ENCODE results near the gene SSX4.
A peak's percentile ranks its signal among the peaks of the same experiment; 100 is the strongest.
"Not testable (repeated sequence)": the region's sequence is repeated elsewhere in the genome, so short reads cannot be mapped to it uniquely, and the experiment has no call there.

SSX4 gene, protein sequence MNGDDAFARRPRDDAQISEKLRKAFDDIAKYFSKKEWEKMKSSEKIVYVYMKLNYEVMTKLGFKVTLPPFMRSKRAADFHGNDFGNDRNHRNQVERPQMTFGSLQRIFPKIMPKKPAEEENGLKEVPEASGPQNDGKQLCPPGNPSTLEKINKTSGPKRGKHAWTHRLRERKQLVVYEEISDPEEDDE

DNA sequence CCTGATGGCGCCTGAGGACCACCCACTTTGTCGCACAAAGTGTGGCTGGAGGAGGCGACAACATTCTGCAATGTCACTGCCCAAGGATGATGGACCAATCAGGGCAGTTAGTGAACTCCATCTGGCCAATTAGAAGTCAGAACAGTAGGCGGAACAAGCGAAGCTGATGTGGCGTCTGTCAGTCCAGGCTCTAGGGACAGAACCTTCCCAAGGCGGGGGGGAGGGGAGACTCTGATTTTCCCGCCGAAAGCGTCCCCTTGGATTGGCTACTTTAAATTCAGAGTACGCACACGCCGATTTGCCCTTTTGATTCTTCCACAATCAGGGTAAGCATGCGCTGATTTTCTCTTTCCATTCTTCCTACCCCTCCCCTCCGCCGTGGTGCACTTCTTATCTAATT is at the start of gene SSX4:
TSS of gene SSX4 (plus strand) at position 301 of the 400 bp plus-strand sequence. CDS start 515 bp downstream, outside the sequence.
- not testable (repeated sequence) for H3K36me3 Mint-ChIP-seq; H3K9me3 Mint-ChIP-seq; DNase-seq; H3K4me1 Mint-ChIP-seq; H3K27me3 Mint-ChIP-seq; H3K27ac Mint-ChIP-seq; H3K4me3 Mint-ChIP-seq; ATAC-seq (replicated peaks)

DNA sequence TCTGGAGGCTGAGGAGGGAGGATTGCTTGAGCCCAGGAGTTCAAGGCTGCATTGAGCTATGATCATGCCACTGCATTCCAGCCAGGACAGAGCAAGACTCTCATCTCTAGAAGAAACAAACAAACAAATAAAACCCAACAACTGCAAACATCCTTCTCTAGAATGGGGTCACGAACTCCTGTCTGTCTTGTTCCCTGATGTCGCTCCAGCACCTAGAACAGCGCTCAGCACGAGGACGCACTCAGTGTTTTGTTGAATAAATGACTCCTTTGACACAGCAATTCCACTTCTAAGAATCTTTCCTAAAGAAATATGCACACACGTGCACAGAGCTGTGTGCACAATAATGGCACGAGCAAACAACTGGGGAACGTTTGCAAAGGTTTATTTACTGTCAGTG is 37.3 kb upstream of the SSX4 start:
- H3K4me1 Mint-ChIP-seq; H3K9me3 Mint-ChIP-seq; ATAC-seq (replicated peaks); H3K27ac Mint-ChIP-seq; H3K27me3 Mint-ChIP-seq; H3K4me3 Mint-ChIP-seq; H3K36me3 Mint-ChIP-seq; DNase-seq: not testable (repeated sequence)

DNA sequence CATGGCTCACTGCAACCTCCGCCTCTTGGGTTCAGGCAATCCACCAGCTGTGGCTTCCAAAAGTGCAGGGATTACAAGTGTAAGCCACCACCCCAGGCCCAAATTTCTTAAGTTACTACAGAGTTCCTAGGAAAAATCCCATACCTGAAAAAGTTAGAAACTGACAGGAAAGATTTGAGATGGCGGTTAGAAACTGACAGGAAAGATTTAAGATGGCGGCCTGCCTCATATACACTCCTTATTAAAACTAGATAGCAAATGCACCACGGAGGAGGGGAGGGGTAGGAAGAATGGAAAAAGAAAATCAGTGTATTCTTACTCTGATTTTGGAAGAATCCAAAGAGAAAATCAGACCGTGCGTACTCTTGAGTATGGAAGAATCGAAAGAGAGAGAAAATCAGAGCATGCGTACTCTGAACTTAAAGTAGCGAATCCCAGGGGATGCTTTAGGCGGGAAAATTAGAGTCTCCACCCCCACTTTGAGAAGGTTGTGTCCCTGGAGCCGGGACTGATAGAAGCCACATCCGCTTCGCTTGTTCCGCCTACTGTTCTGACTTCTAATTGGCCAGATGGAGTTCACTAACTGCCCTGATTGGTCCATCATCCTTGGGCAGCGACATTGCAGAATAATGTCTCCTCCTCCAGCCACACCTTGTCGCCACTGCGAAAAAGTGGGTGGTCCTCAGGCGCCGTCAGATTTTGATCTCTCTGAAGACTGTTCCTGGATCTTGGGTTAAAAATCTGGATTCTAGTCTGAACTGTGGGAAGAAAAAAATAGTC is 26.8 kb upstream of the SSX4 start, which contains the start of gene SSX3:
TSS of gene SSX3 (minus strand) at position 389 of the 780 bp plus-strand sequence. CDS start 1,454 bp downstream, outside the sequence.
- ATAC-seq (replicated peaks); H3K27me3 Mint-ChIP-seq; H3K4me1 Mint-ChIP-seq; H3K36me3 Mint-ChIP-seq; H3K27ac Mint-ChIP-seq; H3K4me3 Mint-ChIP-seq; H3K9me3 Mint-ChIP-seq; DNase-seq: not testable (repeated sequence)

DNA sequence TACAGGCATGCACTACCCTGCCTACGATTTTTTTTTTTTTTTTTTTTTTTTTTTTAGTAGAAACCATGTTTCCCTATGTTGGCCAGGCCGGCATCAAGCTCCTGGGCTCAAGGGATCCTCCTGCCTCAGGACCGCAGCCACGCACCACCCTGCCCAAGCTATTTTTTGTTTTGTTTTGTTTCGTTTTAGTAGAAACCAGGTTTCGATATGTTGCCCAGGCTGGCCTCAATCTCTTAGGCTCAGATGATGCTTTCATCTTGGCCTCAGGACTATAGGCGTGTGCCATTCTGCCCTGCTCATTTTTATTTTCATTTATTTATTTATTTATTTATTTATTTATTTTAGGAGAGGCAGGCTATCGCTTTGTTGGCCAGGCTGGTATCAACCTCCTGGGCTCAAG is 25.7 kb upstream of the SSX4 start:
- no peak for ATAC-seq (replicated peaks)
- no peak overlapping the region for H3K4me3 Mint-ChIP-seq
- peaks cover 0 to 4% of the 10 kb centered on the region in 2 donors for H3K27me3 Mint-ChIP-seq
- H3K4me1 Mint-ChIP-seq, result no peaks in the 10 kb centered on the region
- no peak overlapping the region for H3K27ac Mint-ChIP-seq
- H3K36me3 Mint-ChIP-seq, result no peaks in the 10 kb centered on the region
- H3K9me3 Mint-ChIP-seq, result no peaks in the 10 kb centered on the region
- no peak for DNase-seq

DNA sequence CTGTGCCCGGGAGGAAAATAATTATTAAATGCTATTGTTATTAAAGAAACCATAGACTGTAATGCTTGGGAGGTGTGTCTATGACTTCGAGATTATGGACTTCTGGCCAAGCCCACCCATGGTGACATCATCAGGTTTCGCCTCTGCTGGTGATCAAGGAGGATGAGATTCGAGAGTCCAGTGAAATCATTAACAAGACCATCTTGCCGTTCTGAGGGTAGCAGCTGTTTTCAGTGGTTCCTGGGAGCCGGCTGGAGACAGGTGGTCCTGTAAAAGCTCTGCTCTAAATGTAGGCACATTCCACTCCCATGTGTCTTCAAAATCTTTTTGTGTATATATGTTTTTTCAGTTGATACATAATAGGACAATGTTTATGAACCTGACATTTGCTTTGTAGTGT is 24.1 kb upstream of the SSX4 start:
- not testable (repeated sequence) for ATAC-seq (replicated peaks); H3K27ac Mint-ChIP-seq; H3K27me3 Mint-ChIP-seq; H3K4me3 Mint-ChIP-seq; H3K9me3 Mint-ChIP-seq; DNase-seq; H3K4me1 Mint-ChIP-seq; H3K36me3 Mint-ChIP-seq

DNA sequence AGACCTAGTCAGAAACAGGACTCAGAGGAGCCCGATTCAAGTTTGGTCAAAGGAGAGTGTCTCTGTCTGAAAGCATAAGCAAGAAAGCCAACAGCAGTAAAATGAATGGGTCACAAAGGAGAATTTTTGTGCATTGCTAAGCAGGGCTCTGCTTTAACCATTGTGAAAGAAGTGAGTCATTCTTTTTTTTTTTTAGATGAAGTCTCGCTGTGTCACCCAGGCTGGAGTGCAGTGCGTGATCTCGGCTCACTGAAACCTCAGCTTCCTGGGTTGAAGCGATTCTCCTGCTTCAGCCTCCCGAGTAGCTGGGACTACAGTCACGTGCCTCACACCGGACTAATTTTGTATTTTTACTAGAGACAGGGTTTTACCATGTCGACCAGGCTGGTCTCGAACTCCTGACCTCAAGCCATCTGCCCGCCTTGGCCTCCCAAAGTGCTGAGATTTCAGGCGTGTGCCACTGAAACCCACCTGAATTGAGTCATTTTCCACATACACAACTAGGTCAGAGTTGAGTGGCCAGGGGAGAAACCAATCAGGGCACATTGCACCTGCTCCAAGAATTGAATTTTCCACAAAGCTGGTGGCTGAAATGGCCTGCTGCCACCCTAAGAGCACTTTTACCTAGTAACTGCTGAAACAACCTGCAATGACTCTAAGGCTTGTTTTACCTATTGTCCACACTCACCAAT is 15.5 kb upstream of the SSX4 start:
- H3K4me3 Mint-ChIP-seq, H3K27me3 Mint-ChIP-seq, H3K27ac Mint-ChIP-seq, H3K4me1 Mint-ChIP-seq, H3K36me3 Mint-ChIP-seq, DNase-seq, H3K9me3 Mint-ChIP-seq: not testable (repeated sequence)
- peak in 1 of 2 donors; percentile 53 for ATAC-seq (replicated peaks)

DNA sequence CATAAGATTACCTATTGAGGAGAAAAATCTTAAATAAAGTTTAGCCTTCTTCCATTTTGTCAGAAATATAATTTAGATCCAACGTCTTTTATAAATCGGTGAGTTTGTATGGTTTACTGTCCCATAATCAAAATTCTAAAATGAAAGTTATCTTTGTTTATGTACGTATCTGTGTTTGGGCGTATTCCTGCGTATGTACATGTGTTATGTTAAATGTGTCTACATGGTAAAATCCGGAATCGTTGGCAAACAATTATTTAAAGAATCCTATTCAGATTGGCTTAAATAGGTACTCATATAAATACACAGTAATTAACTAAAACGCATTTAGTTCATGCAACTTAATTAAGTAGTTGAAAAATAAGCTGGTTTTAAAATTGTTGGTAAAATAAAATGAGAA is 12.9 kb upstream of the SSX4 start:
- ATAC-seq (replicated peaks), result not testable (repeated sequence)

DNA sequence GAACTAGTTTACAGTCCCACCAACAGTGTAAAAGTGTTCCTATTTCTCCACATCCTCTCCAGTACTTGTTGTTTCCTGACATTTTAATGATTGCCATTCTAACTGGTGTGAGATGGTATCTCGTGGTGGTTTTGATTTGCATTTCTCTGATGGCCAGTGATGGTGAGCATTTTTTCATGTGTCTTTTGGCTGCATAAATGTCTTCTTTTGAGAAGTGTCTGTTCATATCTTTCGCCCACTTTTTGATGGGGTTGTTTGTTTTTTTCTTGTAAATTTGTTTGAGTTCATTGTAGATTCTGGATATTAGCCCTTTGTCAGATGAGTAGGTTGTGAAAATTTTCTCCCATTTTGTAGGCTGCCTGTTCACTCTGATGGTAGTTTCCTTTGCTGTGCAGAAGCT is 13.6 kb downstream of the SSX4 start:
- DNase-seq; ATAC-seq (replicated peaks); H3K27ac Mint-ChIP-seq; H3K9me3 Mint-ChIP-seq; H3K4me3 Mint-ChIP-seq; H3K4me1 Mint-ChIP-seq; H3K27me3 Mint-ChIP-seq; H3K36me3 Mint-ChIP-seq: not testable (repeated sequence)

More for the DNA sequence above, 12.9 kb upstream of the SSX4 start:
- H3K4me3 Mint-ChIP-seq, H3K27me3 Mint-ChIP-seq, H3K4me1 Mint-ChIP-seq, H3K9me3 Mint-ChIP-seq, H3K27ac Mint-ChIP-seq, DNase-seq, H3K36me3 Mint-ChIP-seq: not testable (repeated sequence)

DNA sequence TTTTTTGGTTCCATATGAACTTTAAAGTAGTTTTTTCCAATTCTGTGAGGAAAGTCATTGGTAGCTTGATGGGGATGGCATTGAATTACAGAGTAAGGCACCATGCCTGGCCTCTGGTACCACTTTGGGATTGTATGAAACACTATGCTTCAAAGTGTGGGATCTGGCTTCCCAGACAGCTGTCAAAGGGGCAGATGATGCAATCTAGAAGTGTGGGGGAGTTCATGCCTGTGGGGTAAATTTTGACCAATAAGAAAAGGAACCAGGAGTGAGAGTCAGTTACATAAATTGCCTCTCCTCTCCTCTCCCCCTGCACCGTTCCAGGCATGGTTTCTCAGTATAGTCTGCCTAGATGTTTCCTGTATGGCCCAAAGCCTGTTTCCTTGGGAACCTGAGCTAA is 14.5 kb downstream of the SSX4 start:
- H3K9me3 Mint-ChIP-seq; H3K27ac Mint-ChIP-seq; H3K36me3 Mint-ChIP-seq; DNase-seq; H3K4me1 Mint-ChIP-seq; H3K4me3 Mint-ChIP-seq; H3K27me3 Mint-ChIP-seq; ATAC-seq (replicated peaks): not testable (repeated sequence)

DNA sequence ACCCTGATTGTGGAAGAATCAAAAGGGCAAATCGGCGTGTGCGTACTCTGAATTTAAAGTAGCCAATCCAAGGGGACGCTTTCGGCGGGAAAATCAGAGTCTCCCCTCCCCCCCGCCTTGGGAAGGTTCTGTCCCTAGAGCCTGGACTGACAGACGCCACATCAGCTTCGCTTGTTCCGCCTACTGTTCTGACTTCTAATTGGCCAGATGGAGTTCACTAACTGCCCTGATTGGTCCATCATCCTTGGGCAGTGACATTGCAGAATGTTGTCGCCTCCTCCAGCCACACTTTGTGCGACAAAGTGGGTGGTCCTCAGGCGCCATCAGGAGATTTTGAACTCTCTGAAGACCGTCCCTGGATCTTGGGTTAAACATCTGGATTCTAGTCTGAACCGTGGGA is 28.5 kb downstream of the SSX4 start, which contains the start of gene SSX4B:
TSS of gene SSX4B (minus strand) at position 101 of the 400 bp plus-strand sequence. CDS start 588 bp downstream, outside the sequence.
- not testable (repeated sequence) for H3K36me3 Mint-ChIP-seq; DNase-seq; H3K27me3 Mint-ChIP-seq; H3K27ac Mint-ChIP-seq; ATAC-seq (replicated peaks); H3K4me1 Mint-ChIP-seq; H3K4me3 Mint-ChIP-seq; H3K9me3 Mint-ChIP-seq

DNA sequence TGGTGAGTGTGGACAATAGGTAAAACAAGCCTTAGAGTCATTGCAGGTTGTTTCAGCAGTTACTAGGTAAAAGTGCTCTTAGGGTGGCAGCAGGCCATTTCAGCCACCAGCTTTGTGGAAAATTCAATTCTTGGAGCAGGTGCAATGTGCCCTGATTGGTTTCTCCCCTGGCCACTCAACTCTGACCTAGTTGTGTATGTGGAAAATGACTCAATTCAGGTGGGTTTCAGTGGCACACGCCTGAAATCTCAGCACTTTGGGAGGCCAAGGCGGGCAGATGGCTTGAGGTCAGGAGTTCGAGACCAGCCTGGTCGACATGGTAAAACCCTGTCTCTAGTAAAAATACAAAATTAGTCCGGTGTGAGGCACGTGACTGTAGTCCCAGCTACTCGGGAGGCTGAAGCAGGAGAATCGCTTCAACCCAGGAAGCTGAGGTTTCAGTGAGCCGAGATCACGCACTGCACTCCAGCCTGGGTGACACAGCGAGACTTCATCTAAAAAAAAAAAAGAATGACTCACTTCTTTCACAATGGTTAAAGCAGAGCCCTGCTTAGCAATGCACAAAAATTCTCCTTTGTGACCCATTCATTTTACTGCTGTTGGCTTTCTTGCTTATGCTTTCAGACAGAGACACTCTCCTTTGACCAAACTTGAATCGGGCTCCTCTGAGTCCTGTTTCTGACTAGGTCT is 43.8 kb downstream of the SSX4 start:
- not testable (repeated sequence) for H3K36me3 Mint-ChIP-seq; H3K27me3 Mint-ChIP-seq; H3K27ac Mint-ChIP-seq; H3K9me3 Mint-ChIP-seq; H3K4me1 Mint-ChIP-seq; ATAC-seq (replicated peaks); H3K4me3 Mint-ChIP-seq; DNase-seq

DNA sequence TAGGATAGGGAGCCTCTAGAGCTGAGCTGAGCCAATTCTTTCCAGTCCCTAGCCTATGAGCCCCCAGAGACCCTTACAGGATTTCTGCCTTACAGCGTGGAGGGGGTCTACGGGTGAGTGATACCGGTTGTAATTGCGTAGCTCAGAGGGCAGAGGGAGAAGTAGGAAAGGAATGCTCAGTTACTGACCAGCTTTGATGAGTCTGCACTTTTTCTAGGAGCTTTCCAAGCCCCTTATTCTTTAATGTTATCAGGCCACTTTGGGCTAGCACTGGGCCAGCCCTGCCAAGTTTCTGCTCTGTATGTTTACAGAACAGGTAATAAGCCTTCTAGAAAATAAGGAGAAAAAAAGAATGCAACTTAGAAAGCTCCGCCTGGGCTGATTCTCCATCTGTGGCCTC is 46.3 kb downstream of the SSX4 start:
- H3K4me1 Mint-ChIP-seq; DNase-seq; H3K4me3 Mint-ChIP-seq; H3K27ac Mint-ChIP-seq; H3K9me3 Mint-ChIP-seq; H3K36me3 Mint-ChIP-seq; ATAC-seq (replicated peaks): not testable (repeated sequence)
- peaks cover 0 to 12% of the 10 kb centered on the region in 2 donors for H3K27me3 Mint-ChIP-seq

DNA sequence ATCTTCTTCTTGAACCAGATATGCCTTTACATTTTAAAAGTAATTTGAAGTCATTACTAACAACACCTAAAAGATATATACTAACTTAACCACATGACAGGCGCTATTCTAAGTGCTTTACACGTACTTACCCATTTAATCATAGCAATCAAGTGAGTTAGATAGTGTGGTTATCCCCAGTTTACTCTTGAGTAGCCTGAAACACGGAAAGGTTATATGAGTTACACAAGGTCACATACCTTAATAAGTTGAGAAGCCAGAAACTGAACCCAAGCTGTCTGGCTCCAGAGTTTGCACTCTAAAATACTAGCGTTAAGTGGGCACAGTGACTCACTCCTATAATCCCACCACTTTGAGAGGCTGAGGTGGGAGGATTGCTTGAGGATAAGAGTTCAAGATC is 46.8 kb downstream of the SSX4 start:
- Mint-ChIP-seq H3K9me3 (peaks cover 4 to 11% of the 10 kb centered on the region in 2 donors), H3K27me3 (peaks cover 0 to 16% of the 10 kb centered on the region in 2 donors)
- not testable (repeated sequence) for H3K36me3 Mint-ChIP-seq; DNase-seq; ATAC-seq (replicated peaks); H3K4me3 Mint-ChIP-seq; H3K4me1 Mint-ChIP-seq; H3K27ac Mint-ChIP-seq

DNA sequence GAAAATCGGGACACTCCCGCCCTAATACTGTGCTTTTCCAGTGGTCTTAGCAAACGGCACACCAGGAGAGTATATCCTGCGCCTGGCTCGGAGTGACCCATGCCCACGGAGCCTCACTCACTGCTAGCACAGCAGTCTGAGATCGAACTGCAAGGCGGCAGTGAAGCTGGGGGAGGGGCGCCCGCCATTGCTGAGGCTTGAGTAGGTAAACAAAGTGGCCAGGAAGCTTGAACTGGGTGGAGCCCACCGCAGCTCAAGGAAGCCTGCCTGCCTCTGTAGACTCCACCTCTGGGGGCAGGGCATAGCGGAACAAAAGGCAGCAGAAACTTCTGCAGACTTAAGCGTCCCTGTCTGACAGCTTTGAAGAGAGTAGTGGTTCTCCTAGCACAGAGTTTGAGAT is 50.4 kb downstream of the SSX4 start:
- not testable (repeated sequence) for DNase-seq; H3K36me3 Mint-ChIP-seq; H3K27ac Mint-ChIP-seq; H3K4me3 Mint-ChIP-seq; ATAC-seq (replicated peaks); H3K4me1 Mint-ChIP-seq
- Mint-ChIP-seq H3K9me3 (peaks cover 5 to 11% of the 10 kb centered on the region in 2 donors), H3K27me3 (peaks cover 0 to 16% of the 10 kb centered on the region in 2 donors)
